HG02840 (cell line): Measurements from ENCODE around the gene CLEC4E.
"Not testable (repeated sequence)": the region's sequence is repeated elsewhere in the genome, so short reads cannot be mapped to it uniquely, and the experiment has no call there.

Source experiments
- ATAC-seq: cut with Tn5 transposase; IDR thresholded peaks from one replicate; pipeline ENCODE4 v1.9.1; 2021; ENCODE audit warnings: mild to moderate bottlenecking, moderate library complexity, moderate number of reproducible peaks; ENCODE audit not compliant: unreplicated experiment, low FRiP score

The CLEC4E gene

GRCh38 chr12:8540831-8541230, at the start of gene CLEC4E:
TSS of gene CLEC4E (minus strand) at chr12:8540905. CDS start at chr12:8540797, 108 bp downstream.
- not testable (repeated sequence) for ATAC-seq

DNA sequence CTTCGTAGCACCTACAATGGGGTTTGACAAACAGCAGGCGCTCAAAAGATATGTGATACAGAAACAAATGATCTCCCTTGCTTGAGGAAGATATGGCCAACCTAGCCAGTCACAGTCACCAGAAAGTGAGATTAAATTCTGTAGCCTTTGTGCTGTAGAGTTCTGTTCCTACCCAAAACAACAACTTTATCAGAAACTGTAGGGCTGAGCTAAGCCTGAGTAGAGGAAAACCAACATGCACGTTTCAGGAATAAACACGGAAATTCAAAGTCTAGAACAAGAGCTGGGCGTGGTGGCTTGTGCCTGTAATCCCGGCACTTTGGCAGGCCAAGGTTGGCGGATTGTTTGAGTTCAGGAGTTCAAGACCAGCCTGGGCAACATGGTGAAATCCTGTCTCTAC, 49.0 kb upstream of the CLEC4E start:
- ATAC-seq, result no peak

DNA sequence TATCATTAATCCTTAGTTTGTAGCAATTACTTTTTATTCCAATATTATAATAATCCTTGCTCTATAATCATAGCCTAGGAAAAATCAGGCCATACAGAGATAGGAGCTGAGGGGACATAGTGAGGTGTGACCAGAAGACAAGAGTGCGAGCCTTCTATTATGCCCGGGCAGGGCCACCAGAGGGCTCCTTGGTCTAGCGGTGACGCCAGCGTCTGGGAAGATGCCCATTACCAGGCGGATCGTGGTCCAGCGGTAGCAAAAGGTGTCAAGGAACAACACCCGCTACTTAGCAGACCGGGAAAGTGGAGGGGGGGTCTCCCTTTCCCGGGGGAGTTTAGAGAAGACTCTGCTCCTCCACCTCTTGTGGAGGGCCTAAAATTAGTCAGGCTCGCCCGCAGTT, 43.8 kb upstream of the CLEC4E start:
- not testable (repeated sequence) for ATAC-seq

DNA sequence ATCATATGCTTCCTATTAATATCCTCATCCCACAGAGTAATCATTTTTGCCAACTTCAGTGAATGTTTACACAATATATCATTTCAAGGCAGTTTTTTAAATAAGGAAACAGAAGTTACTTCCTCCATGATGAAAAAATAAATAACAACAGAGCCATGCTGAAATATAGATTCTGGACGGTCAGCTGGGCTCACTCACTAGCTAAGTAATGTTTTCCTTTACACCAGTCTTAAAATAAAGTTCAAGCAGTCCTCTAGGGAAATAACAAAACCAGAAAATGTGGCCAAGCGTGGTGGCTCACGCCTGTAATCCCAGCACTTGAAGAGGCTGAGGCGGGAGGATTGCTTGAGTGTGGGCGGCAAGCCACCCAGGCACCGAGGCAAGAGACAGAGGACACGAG, 43.3 kb upstream of the CLEC4E start:
- ATAC-seq, result no peak

GRCh38 chr12:8581098-8581784, 40.5 kb upstream of the CLEC4E start:
- no peak for ATAC-seq

DNA sequence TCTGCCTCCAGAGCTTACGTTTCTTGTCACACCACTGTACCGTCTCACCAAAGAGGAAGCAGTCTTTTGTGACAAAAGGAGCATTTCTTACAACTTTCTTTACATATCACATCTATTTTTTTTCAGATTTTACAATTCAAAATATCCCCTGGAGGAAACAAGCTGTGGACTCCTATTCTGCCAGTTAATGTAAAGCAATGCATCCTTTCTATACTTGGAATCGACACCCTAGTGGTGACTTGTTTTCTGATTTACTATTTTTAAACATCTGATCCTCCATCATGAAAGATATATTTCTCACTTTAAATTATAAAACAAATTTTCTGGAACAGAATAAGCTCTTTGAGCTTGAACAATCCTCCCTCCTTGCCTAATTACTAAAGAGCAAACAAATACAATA, 37.2 kb upstream of the CLEC4E start:
- ATAC-seq, result no peak

DNA sequence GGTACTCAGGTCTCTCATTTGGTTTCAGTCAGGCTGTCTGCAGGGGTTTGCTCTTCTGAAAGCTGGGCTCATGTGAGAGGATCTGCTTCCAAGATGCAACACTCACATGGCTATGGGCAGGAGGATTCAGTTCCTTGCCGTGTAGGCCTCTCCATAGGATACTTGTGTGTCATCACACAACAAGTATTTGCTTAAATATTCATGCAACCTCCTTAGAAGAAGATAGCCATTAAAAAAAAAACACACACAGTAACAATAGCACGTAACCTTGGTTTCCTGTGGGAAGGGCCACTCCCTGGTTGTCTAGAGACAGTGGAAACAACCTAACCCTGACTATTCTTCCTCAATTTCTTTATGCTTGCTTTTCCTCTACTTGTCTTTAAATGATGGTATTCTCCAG, 31.8 kb upstream of the CLEC4E start:
- no peak for ATAC-seq

DNA sequence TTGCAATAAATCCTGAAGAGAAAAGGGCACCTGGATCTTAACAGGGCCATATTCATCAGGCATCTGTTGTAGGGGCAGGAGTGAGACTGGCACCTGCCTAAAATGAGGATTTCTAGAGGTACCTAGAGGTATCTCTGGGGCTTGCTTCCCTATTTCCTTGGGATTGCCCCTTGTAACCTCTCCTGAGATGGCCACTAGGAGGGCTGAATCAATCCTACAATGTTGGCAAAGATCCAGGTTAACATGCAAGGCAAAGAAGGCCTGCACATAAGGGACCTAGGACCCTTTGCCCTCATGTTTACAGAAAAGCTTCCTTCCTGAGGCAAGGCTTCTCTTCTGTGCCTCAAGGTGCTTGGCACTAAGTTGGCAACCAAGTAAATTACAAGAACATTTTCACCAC, 25.8 kb upstream of the CLEC4E start:
- no peak for ATAC-seq

DNA sequence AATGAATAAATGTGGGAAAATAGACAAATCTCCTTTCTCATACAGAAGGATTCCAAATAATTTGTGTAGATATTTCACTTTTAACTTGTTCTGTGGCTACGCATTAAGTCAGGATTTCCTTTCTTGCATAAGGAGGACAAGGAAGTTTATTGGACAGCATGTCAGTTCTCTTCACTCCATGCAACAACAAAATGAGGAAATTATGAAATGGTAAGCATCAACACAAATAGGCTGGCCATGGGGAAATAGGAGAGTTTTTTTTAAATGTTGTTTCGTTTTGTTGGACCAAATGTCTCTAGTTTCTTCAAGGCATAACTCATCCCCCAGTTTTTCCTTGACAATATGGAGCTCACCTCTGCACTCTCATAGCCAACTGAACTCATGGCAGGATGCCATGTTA, 25.3 kb upstream of the CLEC4E start:
- ATAC-seq, result not testable (repeated sequence)

GRCh38 chr12:8564656-8565055, 24.0 kb upstream of the CLEC4E start:
- no peak for ATAC-seq

GRCh38 chr12:8563356-8563755, 22.7 kb upstream of the CLEC4E start:
- no peak for ATAC-seq

- ATAC-seq, result no peak
Measured at GRCh38 chr12:8562310-8562709, 21.6 kb upstream of the CLEC4E start.

DNA sequence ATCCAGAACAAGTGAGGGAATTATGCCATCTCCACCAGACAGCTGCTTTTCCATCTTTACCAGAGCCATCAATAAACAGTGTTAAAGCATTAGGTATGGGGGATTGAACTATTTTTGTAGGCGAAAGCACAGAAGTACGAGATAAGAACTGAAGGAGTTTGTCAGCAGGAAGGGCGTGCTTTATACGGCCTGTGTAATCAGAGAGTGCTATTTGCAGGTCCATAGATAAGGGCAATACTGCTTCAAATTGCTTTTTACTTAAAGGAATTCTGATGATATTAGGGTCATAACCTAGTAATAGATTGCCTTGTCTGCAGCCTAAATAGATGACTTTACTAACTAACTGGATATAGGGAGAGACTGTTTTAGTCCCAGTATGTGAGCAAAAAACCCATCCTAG, 20.3 kb upstream of the CLEC4E start:
- ATAC-seq, result no peak

DNA sequence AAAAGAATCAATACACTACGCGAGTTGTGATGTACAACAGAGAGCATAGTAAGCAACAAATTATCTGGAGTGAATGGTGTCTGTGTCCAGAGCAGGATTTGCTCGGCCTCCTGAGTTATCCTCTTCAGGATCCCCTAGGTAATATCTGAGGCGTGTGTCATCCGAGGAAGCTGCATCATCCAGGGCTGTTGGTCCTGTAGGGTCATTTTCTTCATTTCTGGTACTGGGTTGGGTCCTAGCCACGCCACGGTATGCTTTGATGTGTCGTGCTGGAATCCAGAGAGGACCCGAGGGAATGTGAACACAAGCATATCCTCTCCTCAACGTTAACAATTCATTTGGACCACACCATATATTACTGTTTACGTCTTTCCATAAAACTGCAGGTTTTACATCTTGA, 19.0 kb upstream of the CLEC4E start:
- no peak for ATAC-seq

- ATAC-seq, result no peak
Measured at GRCh38 chr12:8556531-8557097, 15.9 kb upstream of the CLEC4E start.

GRCh38 chr12:8554451-8555195, 13.9 kb upstream of the CLEC4E start:
- ATAC-seq, result no peak

DNA sequence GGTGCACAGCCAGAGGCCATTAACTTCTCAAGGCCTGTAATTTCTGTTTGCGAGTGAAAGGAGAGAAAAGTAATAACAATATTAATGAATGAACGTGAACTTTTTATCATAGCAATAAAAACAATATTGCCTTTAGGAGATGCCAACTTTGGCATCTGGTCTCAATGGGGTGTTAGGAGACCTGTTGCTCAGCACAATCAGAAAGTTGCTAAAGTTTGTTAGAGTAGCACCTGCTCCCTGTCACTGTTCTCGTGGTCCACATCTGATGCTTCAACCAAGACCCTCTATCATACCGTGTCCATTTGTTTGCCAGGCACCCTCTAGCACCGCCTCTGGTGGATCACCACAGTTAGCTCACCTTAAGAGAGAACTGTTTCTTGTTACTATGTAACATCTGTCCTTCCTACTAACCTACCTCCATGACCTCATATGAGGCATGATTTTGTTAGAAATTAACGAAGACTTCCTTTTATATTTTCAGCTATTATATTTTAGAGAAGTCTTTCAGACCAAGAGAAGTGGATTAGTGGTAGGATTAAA, 12.5 kb upstream of the CLEC4E start:
- ATAC-seq, result no peak

DNA sequence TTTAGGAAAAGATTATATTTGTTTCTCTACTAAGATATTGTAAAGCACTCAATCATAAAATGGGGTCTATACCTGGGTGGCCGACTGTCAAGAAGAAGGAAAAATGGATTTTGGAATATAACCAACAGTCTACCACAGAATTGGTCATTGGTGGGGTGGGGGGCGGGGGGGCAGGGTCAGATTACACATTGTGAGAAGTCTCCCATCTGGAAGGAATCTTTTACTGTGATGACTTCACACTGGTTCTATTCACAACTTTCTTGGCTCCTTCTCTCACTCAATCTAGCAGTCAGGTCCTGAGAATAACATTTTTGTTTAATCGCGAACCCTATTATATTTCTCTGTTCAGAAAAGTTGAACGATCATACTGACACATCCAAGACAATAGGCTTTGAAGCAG, 8.7 kb upstream of the CLEC4E start:
- no peak for ATAC-seq

- ATAC-seq, result no peak
Measured at GRCh38 chr12:8548192-8548591, 7.5 kb upstream of the CLEC4E start.

DNA sequence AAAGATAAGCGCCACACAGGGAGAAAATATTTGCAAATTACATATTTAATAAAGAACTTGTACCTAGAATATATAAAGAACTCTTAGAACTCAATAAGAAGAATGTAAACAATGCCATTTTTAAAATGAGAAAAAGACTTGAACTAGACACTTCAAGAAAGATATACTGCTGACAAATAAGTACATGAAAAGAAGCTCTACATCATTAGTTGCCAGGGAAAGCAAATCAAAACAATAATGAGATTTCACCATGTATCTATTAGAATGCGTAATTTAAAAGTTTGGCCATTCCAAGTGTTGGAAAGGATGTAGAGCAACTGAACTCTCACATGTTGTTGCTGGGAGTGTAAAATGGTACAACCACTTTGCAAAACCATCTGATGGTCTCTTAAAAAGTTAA, 6.9 kb upstream of the CLEC4E start:
- no peak for ATAC-seq

- ATAC-seq, result no peak
Measured at GRCh38 chr12:8546591-8546990, 5.9 kb upstream of the CLEC4E start.

- no peak for ATAC-seq
Measured at GRCh38 chr12:8544295-8544694, 3.6 kb upstream of the CLEC4E start.
